ENCODE results near the gene ARHGAP9.

DNA sequence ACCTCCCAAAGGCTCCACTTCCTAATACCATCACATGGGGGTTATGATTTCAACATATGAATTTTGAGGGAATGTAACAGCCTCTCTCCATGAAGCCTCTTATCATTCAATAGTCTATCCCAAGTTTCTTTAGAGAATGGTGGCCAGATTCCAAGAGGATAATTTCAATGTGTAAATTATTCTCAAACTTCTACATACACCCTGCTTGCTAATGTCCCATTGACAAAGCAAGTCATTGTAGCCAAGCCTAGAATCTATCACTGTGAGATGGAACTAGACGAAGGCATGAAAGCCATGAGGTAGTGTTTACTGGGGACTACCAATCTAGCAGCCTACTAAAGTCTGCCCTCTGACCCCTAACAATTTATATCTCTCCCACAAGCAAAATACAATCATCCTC, 41.3 kb downstream of the ARHGAP9 start:
- TF ChIP-seq, protein P1, sequence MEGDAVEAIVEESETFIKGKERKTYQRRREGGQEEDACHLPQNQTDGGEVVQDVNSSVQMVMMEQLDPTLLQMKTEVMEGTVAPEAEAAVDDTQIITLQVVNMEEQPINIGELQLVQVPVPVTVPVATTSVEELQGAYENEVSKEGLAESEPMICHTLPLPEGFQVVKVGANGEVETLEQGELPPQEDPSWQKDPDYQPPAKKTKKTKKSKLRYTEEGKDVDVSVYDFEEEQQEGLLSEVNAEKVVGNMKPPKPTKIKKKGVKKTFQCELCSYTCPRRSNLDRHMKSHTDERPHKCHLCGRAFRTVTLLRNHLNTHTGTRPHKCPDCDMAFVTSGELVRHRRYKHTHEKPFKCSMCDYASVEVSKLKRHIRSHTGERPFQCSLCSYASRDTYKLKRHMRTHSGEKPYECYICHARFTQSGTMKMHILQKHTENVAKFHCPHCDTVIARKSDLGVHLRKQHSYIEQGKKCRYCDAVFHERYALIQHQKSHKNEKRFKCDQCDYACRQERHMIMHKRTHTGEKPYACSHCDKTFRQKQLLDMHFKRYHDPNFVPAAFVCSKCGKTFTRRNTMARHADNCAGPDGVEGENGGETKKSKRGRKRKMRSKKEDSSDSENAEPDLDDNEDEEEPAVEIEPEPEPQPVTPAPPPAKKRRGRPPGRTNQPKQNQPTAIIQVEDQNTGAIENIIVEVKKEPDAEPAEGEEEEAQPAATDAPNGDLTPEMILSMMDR (conservative IDR thresholded peaks at IDR 0.05 in 1 of 2, IDR thresholded peaks at IDR 0.05 in 1 of 2; ENCODE audit: low read depth in 1 of 2, low read length in 2 of 2), result no peak
- TF ChIP-seq EZH2 (IDR thresholded peaks at IDR 0.05; ENCODE audit: low read length, missing control alignments), result no peak
